Hepatocyte (in vitro differentiated cells): Measurements from ENCODE around the gene RAPGEF6.

Experiments
- EZH2 ChIP-seq: fragments of 200-600 bp; sonication (generic); IDR thresholded peaks from 2 replicates; pipeline ENCODE4 v1.6.1; 2016; ENCODE audit warnings: antibody characterized with exemption, mild to moderate bottlenecking, borderline replicate concordance
- EZH2phosphoT487 ChIP-seq: fragments of 200-600 bp; sonication (generic); IDR thresholded peaks from one replicate; pipeline ENCODE4 v1.6.1; 2018; ENCODE audit warnings: antibody characterized with exemption, mild to moderate bottlenecking, low read depth, moderate library complexity; ENCODE audit not compliant: unreplicated experiment, severe bottlenecking
- TF ChIP-seq, protein P1 (sequence below): fragments of 200-600 bp; sonication (generic); IDR thresholded peaks from 2 replicates; pipeline ENCODE4 v1.5.1; 2016; ENCODE audit warnings: antibody characterized with exemption, mild to moderate bottlenecking; ENCODE audit not compliant: poor library complexity

- TF ChIP-seq, protein P1, sequence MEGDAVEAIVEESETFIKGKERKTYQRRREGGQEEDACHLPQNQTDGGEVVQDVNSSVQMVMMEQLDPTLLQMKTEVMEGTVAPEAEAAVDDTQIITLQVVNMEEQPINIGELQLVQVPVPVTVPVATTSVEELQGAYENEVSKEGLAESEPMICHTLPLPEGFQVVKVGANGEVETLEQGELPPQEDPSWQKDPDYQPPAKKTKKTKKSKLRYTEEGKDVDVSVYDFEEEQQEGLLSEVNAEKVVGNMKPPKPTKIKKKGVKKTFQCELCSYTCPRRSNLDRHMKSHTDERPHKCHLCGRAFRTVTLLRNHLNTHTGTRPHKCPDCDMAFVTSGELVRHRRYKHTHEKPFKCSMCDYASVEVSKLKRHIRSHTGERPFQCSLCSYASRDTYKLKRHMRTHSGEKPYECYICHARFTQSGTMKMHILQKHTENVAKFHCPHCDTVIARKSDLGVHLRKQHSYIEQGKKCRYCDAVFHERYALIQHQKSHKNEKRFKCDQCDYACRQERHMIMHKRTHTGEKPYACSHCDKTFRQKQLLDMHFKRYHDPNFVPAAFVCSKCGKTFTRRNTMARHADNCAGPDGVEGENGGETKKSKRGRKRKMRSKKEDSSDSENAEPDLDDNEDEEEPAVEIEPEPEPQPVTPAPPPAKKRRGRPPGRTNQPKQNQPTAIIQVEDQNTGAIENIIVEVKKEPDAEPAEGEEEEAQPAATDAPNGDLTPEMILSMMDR, result no peak
- TF ChIP-seq EZH2 (no peak), EZH2phosphoT487 (no peak)
Observed at GRCh38 chr5:131482617-131483016, 152.4 kb downstream of the RAPGEF6 start.
